ENCODE measurements around the gene CDKAL1.
"Not testable (repeated sequence)": the region's sequence is repeated elsewhere in the genome, so short reads cannot be mapped to it uniquely, and the experiment has no call there.

CDKAL1 gene

GRCh38 chr6:20725235-20725634, 191.0 kb downstream of the CDKAL1 start:
- not testable (repeated sequence) for H3K36me3 ChIP-seq (ENCODE audit: control insufficient read depth, insufficient read depth, low read length, severe bottlenecking); H3K4me1 ChIP-seq (ENCODE audit: control insufficient read depth, insufficient read depth, low read length); H3K9me3 ChIP-seq (ENCODE audit: control insufficient read depth, low read length); H3K4me3 ChIP-seq (ENCODE audit: low read length); H3K9ac ChIP-seq (ENCODE audit: low read length); H3K27me3 ChIP-seq (replicated peaks; ENCODE audit: control insufficient read depth, insufficient read depth, low read length); DNase-seq (ENCODE audit: low read depth)

GRCh38 chr6:20729086-20729485, 194.8 kb downstream of the CDKAL1 start:
- no peaks in the 10 kb centered on the region for H3K36me3 ChIP-seq (ENCODE audit: control insufficient read depth, insufficient read depth, low read length, severe bottlenecking)
- no peak for DNase-seq (ENCODE audit: low read depth)
- H3K9ac ChIP-seq (ENCODE audit: low read length): no peak overlapping the region
- no peaks in the 10 kb centered on the region for H3K27me3 ChIP-seq (replicated peaks; ENCODE audit: control insufficient read depth, insufficient read depth, low read length)
- H3K4me3 ChIP-seq (ENCODE audit: low read length): no peak overlapping the region
- H3K9me3 ChIP-seq (ENCODE audit: control insufficient read depth, low read length): no peaks in the 10 kb centered on the region
- H3K4me1 ChIP-seq (ENCODE audit: control insufficient read depth, insufficient read depth, low read length): no peaks in the 10 kb centered on the region

GRCh38 chr6:20732362-20732761, 198.1 kb downstream of the CDKAL1 start:
- not testable (repeated sequence) for DNase-seq (ENCODE audit: low read depth); H3K9ac ChIP-seq (ENCODE audit: low read length); H3K4me1 ChIP-seq (ENCODE audit: control insufficient read depth, insufficient read depth, low read length); H3K4me3 ChIP-seq (ENCODE audit: low read length); H3K9me3 ChIP-seq (ENCODE audit: control insufficient read depth, low read length); H3K27me3 ChIP-seq (replicated peaks; ENCODE audit: control insufficient read depth, insufficient read depth, low read length); H3K36me3 ChIP-seq (ENCODE audit: control insufficient read depth, insufficient read depth, low read length, severe bottlenecking)

- H3K36me3 ChIP-seq (ENCODE audit: control insufficient read depth, insufficient read depth, low read length, severe bottlenecking): no peaks in the 10 kb centered on the region
- DNase-seq (ENCODE audit: low read depth): no peak
- H3K9ac ChIP-seq (ENCODE audit: low read length): no peak overlapping the region
- H3K4me3 ChIP-seq (ENCODE audit: low read length): no peak overlapping the region
- no peaks in the 10 kb centered on the region for H3K27me3 ChIP-seq (replicated peaks; ENCODE audit: control insufficient read depth, insufficient read depth, low read length)
- no peaks in the 10 kb centered on the region for H3K4me1 ChIP-seq (ENCODE audit: control insufficient read depth, insufficient read depth, low read length)
- no peaks in the 10 kb centered on the region for H3K9me3 ChIP-seq (ENCODE audit: control insufficient read depth, low read length)
Measured at GRCh38 chr6:20732896-20733295, 198.6 kb downstream of the CDKAL1 start.

- Histone ChIP-seq H3K4me1 (ENCODE audit: control insufficient read depth, insufficient read depth, low read length) (no peaks in the 10 kb centered on the region), H3K9ac (ENCODE audit: low read length) (no peak overlapping the region), H3K36me3 (ENCODE audit: control insufficient read depth, insufficient read depth, low read length, severe bottlenecking) (no peaks in the 10 kb centered on the region), H3K27me3 (replicated peaks; ENCODE audit: control insufficient read depth, insufficient read depth, low read length) (no peaks in the 10 kb centered on the region), H3K4me3 (ENCODE audit: low read length) (no peak overlapping the region), H3K9me3 (ENCODE audit: control insufficient read depth, low read length) (no peaks in the 10 kb centered on the region)
- DNase-seq (ENCODE audit: low read depth): no peak
Measured at GRCh38 chr6:20737912-20738311, 203.7 kb downstream of the CDKAL1 start.

GRCh38 chr6:20740088-20740487, 205.8 kb downstream of the CDKAL1 start:
- no peak for DNase-seq (ENCODE audit: low read depth)
- no peaks in the 10 kb centered on the region for H3K9me3 ChIP-seq (ENCODE audit: control insufficient read depth, low read length)
- no peaks in the 10 kb centered on the region for H3K27me3 ChIP-seq (replicated peaks; ENCODE audit: control insufficient read depth, insufficient read depth, low read length)
- no peaks in the 10 kb centered on the region for H3K36me3 ChIP-seq (ENCODE audit: control insufficient read depth, insufficient read depth, low read length, severe bottlenecking)
- no peak overlapping the region for H3K4me3 ChIP-seq (ENCODE audit: low read length)
- H3K4me1 ChIP-seq (ENCODE audit: control insufficient read depth, insufficient read depth, low read length): no peaks in the 10 kb centered on the region
- no peak overlapping the region for H3K9ac ChIP-seq (ENCODE audit: low read length)

- Histone ChIP-seq H3K4me1 (ENCODE audit: control insufficient read depth, insufficient read depth, low read length) (no peaks in the 10 kb centered on the region), H3K4me3 (ENCODE audit: low read length) (no peak overlapping the region), H3K27me3 (replicated peaks; ENCODE audit: control insufficient read depth, insufficient read depth, low read length) (no peaks in the 10 kb centered on the region), H3K9me3 (ENCODE audit: control insufficient read depth, low read length) (no peaks in the 10 kb centered on the region), H3K36me3 (ENCODE audit: control insufficient read depth, insufficient read depth, low read length, severe bottlenecking) (no peaks in the 10 kb centered on the region), H3K9ac (ENCODE audit: low read length) (no peak overlapping the region)
- DNase-seq (ENCODE audit: low read depth): no peak
Measured at GRCh38 chr6:20740727-20741126, 206.5 kb downstream of the CDKAL1 start.

- Histone ChIP-seq H3K9me3 (ENCODE audit: control insufficient read depth, low read length) (no peaks in the 10 kb centered on the region), H3K36me3 (ENCODE audit: control insufficient read depth, insufficient read depth, low read length, severe bottlenecking) (no peaks in the 10 kb centered on the region), H3K27me3 (replicated peaks; ENCODE audit: control insufficient read depth, insufficient read depth, low read length) (no peaks in the 10 kb centered on the region)
Measured at GRCh38 chr6:20741490-20741889, 207.2 kb downstream of the CDKAL1 start.

GRCh38 chr6:20744911-20745557, 210.8 kb downstream of the CDKAL1 start:
- Histone ChIP-seq H3K4me3 (ENCODE audit: low read length) (no peak overlapping the region), H3K9ac (ENCODE audit: low read length) (no peak overlapping the region), H3K36me3 (ENCODE audit: control insufficient read depth, insufficient read depth, low read length, severe bottlenecking) (no peaks in the 10 kb centered on the region), H3K9me3 (ENCODE audit: control insufficient read depth, low read length) (no peaks in the 10 kb centered on the region), H3K27me3 (replicated peaks; ENCODE audit: control insufficient read depth, insufficient read depth, low read length) (no peaks in the 10 kb centered on the region), H3K4me1 (ENCODE audit: control insufficient read depth, insufficient read depth, low read length) (no peaks in the 10 kb centered on the region)
- no peak for DNase-seq (ENCODE audit: low read depth)

More at GRCh38 chr6:20741490-20741889, 207.2 kb downstream of the CDKAL1 start:
- no peak for DNase-seq (ENCODE audit: low read depth)
- Histone ChIP-seq H3K4me3 (ENCODE audit: low read length) (no peak overlapping the region), H3K9ac (ENCODE audit: low read length) (no peak overlapping the region), H3K4me1 (ENCODE audit: control insufficient read depth, insufficient read depth, low read length) (no peaks in the 10 kb centered on the region)

- Histone ChIP-seq H3K9ac (ENCODE audit: low read length) (no peak overlapping the region), H3K27me3 (replicated peaks; ENCODE audit: control insufficient read depth, insufficient read depth, low read length) (no peaks in the 10 kb centered on the region), H3K9me3 (ENCODE audit: control insufficient read depth, low read length) (no peaks in the 10 kb centered on the region), H3K4me3 (ENCODE audit: low read length) (no peak overlapping the region), H3K36me3 (ENCODE audit: control insufficient read depth, insufficient read depth, low read length, severe bottlenecking) (no peaks in the 10 kb centered on the region), H3K4me1 (ENCODE audit: control insufficient read depth, insufficient read depth, low read length) (peaks cover 2% of the 10 kb centered on the region)
- no peak for DNase-seq (ENCODE audit: low read depth)
Measured at GRCh38 chr6:20746024-20746423, 211.8 kb downstream of the CDKAL1 start.

- H3K4me3 ChIP-seq (ENCODE audit: low read length): no peak overlapping the region
- no peaks in the 10 kb centered on the region for H3K9me3 ChIP-seq (ENCODE audit: control insufficient read depth, low read length)
- DNase-seq (ENCODE audit: low read depth): no peak
- H3K4me1 ChIP-seq (ENCODE audit: control insufficient read depth, insufficient read depth, low read length): peaks cover 2% of the 10 kb centered on the region
- no peaks in the 10 kb centered on the region for H3K36me3 ChIP-seq (ENCODE audit: control insufficient read depth, insufficient read depth, low read length, severe bottlenecking)
- H3K27me3 ChIP-seq (replicated peaks; ENCODE audit: control insufficient read depth, insufficient read depth, low read length): no peaks in the 10 kb centered on the region
- H3K9ac ChIP-seq (ENCODE audit: low read length): no peak overlapping the region
Measured at GRCh38 chr6:20746805-20747558, 212.7 kb downstream of the CDKAL1 start.

All from adipocyte (in vitro differentiated cells).